Testis (tissue), 3 donors: ENCODE results near the gene GART. TPM values are rescaled to one million over a fixed set of nuclear protein-coding genes. Genes with fewer than 3 reads are reported as not detected.

Experiments used
- DNase-seq: peaks from one replicate; pipeline ENCODE4 v3.0.0-alpha.2; 2019
- H3K27ac ChIP-seq, 2 donors: fragments of 200-600 bp; sonication (generic); one replicate each; pipeline ENCODE4 v1.5.1; 2019
- H3K27me3 ChIP-seq: fragments of 200-600 bp; sonication (generic); one replicate; pipeline ENCODE4 v1.5.1; 2019
- H3K36me3 ChIP-seq: fragments of 200-600 bp; sonication (generic); one replicate; pipeline ENCODE4 v1.5.1; 2017; ENCODE audit warnings: low read depth; ENCODE audit errors: missing control alignments
- H3K4me1 ChIP-seq: fragments of 200-600 bp; sonication (generic); one replicate; pipeline ENCODE4 v1.5.1; 2019
- H3K4me3 ChIP-seq, 2 donors: fragments of 200-600 bp; sonication (generic); one replicate each; pipeline ENCODE4 v1.5.1; 2017 to 2019
- H3K9me3 ChIP-seq: fragments of 200-600 bp; sonication (generic); one replicate; pipeline ENCODE4 v1.5.1; 2017
- CTCF ChIP-seq, 3 experiments: fragments of 450-650 bp in 2 of 3; fragments of 200-600 bp in 1 of 3; sonication (generic) in 1 of 3; IDR thresholded peaks; one replicate each; pipeline ENCODE4 v1.5.1; 2016 to 2019; ENCODE audit warnings: antibody characterized with exemption in 3 of 3, mild to moderate bottlenecking in 2 of 3, moderate library complexity in 1 of 3
- POLR2A ChIP-seq: fragments of 450-650 bp; IDR thresholded peaks from one replicate; pipeline ENCODE4 v1.6.1; 2017; ENCODE audit warnings: antibody characterized with exemption, mild to moderate bottlenecking, moderate library complexity
- WGBS, 2 donors: methylation state at CpG; one replicate each; pipeline ENCODE4 v1.1.5; 2018; 5-methylcytosine and 5-hydroxymethylcytosine counted together
- intact Hi-C: fragments of 100-400 bp; cut with DNase I; formaldehyde crosslinking; loops from one replicate; pipeline ENCODE4 v1.15.1; 2023; ENCODE audit warnings: low total_unique reads
- polyA plus RNA-seq: library from polyadenylated mRNA; stranded (reverse); fragments of 350-450 nt; fragmentation: Illumina TruSeq; extraction: RNeasy Lipid Tissue Mini Kit (QIAGEN cat#74804); gene quantifications from one replicate; pipeline ENCODE4 v1.2.3, GENCODE V29; 2014; ENCODE audit warnings: low read depth, low replicate concordance; ENCODE audit not compliant: insufficient read depth
- total RNA-seq, 2 donors: library from RNA; depleted of rRNA; stranded (reverse); fragments of >200 nt; gene quantifications; one replicate each; pipeline ENCODE4 v1.2.3, GENCODE V29; 2016

Gene GART
- total and polyA plus RNA-seq, 3 donors from 2014 or later: 85.8 to 143 (median 143) TPM

- Histone ChIP-seq H3K9me3 (no peaks in the 10 kb centered on the region), H3K4me1 (peaks cover 6% of the 10 kb centered on the region), H3K27ac (peak overlapping the region in 1 of 2 donors; percentile 99), H3K36me3 (peaks cover 4% of the 10 kb centered on the region), H3K4me3 (peak overlapping the region; percentile 81 to 93), H3K27me3 (no peaks in the 10 kb centered on the region)
- intact Hi-C loops: no loop called here
- no peak for TF ChIP-seq POLR2A
- no peak for TF ChIP-seq CTCF (IDR thresholded peaks at IDR 0.05)
- WGBS, 2 donors: 5% methylated on average over 8 of the region's 8 CpGs
- DNase-seq: no peak
These were observed 2.7 kb upstream of the GART start for GRCh38 chr21:33544451-33545195.

GRCh38 chr21:33543505-33544129 is 1.7 kb upstream of the GART start:
- Histone ChIP-seq H3K36me3 (peaks cover 4% of the 10 kb centered on the region), H3K27me3 (no peaks in the 10 kb centered on the region), H3K4me1 (peaks cover 6% of the 10 kb centered on the region), H3K27ac (peak overlapping the region; percentile 97 to 99), H3K4me3 (peak overlapping the region; percentile 81 to 93), H3K9me3 (no peaks in the 10 kb centered on the region)
- intact Hi-C loops: no loop called here
- TF ChIP-seq CTCF (IDR thresholded peaks at IDR 0.05): no peak
- TF ChIP-seq POLR2A: no peak
- no peak for DNase-seq
- WGBS, 2 donors: 1% methylated on average over 26 of the region's 26 CpGs

- peaks cover 4% of the 10 kb centered on the region for H3K36me3 ChIP-seq
- H3K27ac ChIP-seq: peak within 1 kb of the TSS; percentile 97 to 99
- DNase-seq: peak; percentile 100
- no peaks in the 10 kb centered on the region for H3K27me3 ChIP-seq
- peak; percentile 76 for TF ChIP-seq POLR2A
- TF ChIP-seq CTCF (IDR thresholded peaks at IDR 0.05): no peak
- intact Hi-C loops: no loop called here
- WGBS, 2 donors: 0 to 1% methylated on average over 27 to 56 of the region's 57 CpGs
- H3K4me3 ChIP-seq: peak within 1 kb of the TSS; percentile 81 to 93
- H3K9me3 ChIP-seq: no peaks in the 10 kb centered on the region
- H3K4me1 ChIP-seq: peaks cover 6% of the 10 kb centered on the region
These were observed 955 bp upstream of the GART start, which contains the start of gene SON for GRCh38 chr21:33542640-33543504. SON (plus strand) TSS chr21:33543038; CDS start chr21:33543093, 55 bp downstream.

DNA sequence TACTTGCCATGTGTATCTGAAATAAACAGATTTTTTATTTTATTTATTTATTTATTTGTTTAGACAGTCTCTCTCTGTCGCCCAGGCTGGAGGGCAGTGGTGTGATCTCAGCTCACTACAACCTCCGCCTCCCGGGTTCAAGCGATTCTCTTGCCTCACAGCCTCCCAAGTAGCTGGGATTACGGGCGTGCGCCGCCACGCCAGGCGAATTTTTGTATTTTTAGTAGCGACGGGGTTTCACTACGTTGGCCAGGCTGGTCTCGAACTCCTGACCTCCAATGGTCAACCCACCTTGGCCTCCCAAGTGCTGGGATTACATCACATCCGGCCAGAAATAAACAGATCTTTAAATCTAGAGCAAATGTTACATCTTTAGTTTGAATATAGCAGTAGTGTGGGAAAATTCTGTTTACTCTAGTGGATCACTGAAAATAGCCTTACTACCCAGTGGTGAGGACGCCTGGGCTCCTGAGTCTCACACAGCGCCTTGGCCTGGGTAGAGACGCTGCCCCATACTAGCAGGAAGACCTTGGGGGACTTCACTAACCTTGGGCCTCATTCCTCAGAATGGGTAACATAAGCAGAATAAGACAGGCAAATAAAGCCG is 709 bp downstream of the GART start:
- Histone ChIP-seq H3K4me1 (peaks cover 6% of the 10 kb centered on the region), H3K27ac (peak overlapping the region; percentile 97 to 99), H3K36me3 (no peaks in the 10 kb centered on the region), H3K9me3 (no peaks in the 10 kb centered on the region), H3K4me3 (peak overlapping the region; percentile 81 to 93), H3K27me3 (no peaks in the 10 kb centered on the region)
- 39 to 40% methylated on average over 19 of the region's 19 CpGs for WGBS, 2 donors
- TF ChIP-seq POLR2A (no peak), CTCF (IDR thresholded peaks at IDR 0.05) (no peak)
- DNase-seq: no peak
- intact Hi-C loops: no loop called here
